Measurements from ENCODE around the gene ANKDD1B. TPM values are rescaled to one million over a fixed set of nuclear protein-coding genes. Genes with fewer than 3 reads are reported as not detected.
A peak's percentile ranks its signal among the peaks of the same experiment; 100 is the strongest.

Gene ANKDD1B
- total and polyA plus RNA-seq, 12 donors: 0.04 to 0.37 (median 0.21) TPM; not detected in 6

DNA sequence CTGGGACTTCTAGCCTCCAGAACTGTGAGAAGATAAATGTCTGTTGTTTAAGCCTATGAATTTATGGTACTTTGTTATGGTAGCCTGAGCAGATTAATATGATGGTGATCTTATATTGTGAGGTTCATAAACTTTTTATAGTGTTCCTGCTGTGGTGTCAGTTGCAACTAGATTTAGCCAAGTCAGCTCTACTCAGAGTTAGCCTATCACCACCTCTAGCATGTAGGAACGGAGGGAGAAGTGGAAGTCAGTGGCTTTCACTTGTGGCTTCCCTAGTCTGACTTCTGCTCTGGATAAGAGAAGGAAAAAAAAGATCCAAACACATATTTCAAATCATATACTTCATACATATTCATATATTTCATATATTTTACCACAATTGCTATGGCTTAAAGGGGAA lies 99.4 kb downstream of the ANKDD1B start:
- no peak for TF ChIP-seq CTCF (IDR thresholded peaks at IDR 0.05)
- Histone ChIP-seq H3K36me3 (peaks cover 0 to 62% (median 3%) of the 10 kb centered on the region in 9 donors), H3K27me3 (no peaks in the 10 kb centered on the region), H3K27ac (no peak overlapping the region), H3K4me3 (no peak overlapping the region), H3K4me1 (peaks cover 0 to 10% (median 0%) of the 10 kb centered on the region in 9 donors), H3K9me3 (no peaks in the 10 kb centered on the region)
- WGBS, 2 donors: 83 to 89% methylated on average over 1 of the region's 1 CpG
- intact Hi-C loops (cut with DNase I): loop anchor here in 1 of 10 donors (10.0 kb wide), 1 partner anchor 1026 kb away; the partner anchor contains the start of gene HEXB
- no peak for ATAC-seq
- DNase-seq: no peak

GRCh38 chr5:75711151-75711550 lies 99.9 kb downstream of the ANKDD1B start:
- H3K4me3 ChIP-seq: no peak overlapping the region
- H3K27me3 ChIP-seq: no peaks in the 10 kb centered on the region
- no peak overlapping the region for H3K27ac ChIP-seq
- TF ChIP-seq CTCF (IDR thresholded peaks at IDR 0.05): no peak
- WGBS, 2 donors: 98 to 99% methylated on average over 1 of the region's 1 CpG
- ATAC-seq: no peak
- no peak for DNase-seq
- H3K4me1 ChIP-seq: peaks cover 0 to 15% (median 4%) of the 10 kb centered on the region in 9 donors
- no peaks in the 10 kb centered on the region for H3K9me3 ChIP-seq
- intact Hi-C loops (cut with DNase I): loop anchor here in 1 of 10 donors (10.0 kb wide), 1 partner anchor 1026 kb away; the partner anchor contains the start of gene HEXB
- H3K36me3 ChIP-seq: peaks cover 0 to 60% (median 3%) of the 10 kb centered on the region in 9 donors

DNA sequence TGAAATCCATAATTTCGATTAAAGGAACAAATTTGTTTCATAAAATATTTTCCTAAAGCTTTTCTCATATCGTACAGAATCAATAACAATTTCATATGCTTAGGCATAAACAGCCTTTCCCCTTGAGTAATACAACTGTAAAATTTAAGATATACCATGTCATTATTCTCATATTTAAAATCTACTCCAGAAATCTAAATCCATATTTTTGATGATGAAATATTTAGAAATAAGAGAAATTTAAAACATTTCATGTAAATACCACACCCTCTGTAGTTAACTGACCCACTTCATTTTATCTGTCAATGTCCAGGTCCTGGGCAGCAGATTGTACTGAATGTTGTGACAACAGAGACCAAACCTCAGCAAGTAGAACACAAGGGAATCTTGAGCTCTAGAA lies 100.8 kb downstream of the ANKDD1B start:
- ATAC-seq (no peak), DNase-seq (no peak)
- H3K27me3 ChIP-seq: no peaks in the 10 kb centered on the region
- H3K36me3 ChIP-seq: peaks cover 0 to 54% (median 3%) of the 10 kb centered on the region in 9 donors
- H3K27ac ChIP-seq: no peak overlapping the region
- H3K9me3 ChIP-seq: no peaks in the 10 kb centered on the region
- TF ChIP-seq CTCF (IDR thresholded peaks at IDR 0.05): no peak
- no peak overlapping the region for H3K4me3 ChIP-seq
- intact Hi-C loops (cut with DNase I): loop anchor here in 1 of 10 donors (10.0 kb wide), 1 partner anchor 1027 kb away; the partner anchor contains the start of gene HEXB
- H3K4me1 ChIP-seq: peaks cover 0 to 21% (median 10%) of the 10 kb centered on the region in 9 donors
- 90 to 96% methylated on average over 2 of the region's 2 CpGs for WGBS, 2 donors

DNA sequence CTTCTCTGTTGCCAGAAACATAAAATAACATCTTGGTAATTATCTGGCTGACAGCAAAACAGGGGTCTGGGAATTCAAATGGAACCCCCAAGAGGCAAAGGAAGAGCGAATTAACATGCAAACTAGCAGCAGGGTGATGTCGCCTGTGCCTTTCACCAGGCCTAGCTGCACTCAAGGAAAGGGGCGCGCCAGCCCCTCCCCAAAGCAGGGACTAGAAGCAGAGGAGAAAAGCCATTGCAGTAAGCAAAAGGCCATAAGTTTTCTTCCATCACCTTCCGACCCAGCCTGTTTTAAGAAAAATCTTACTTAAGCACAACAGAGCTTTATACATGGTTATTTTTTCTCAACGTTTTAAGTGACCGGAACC lies 105.4 kb downstream of the ANKDD1B start:
- Histone ChIP-seq H3K27me3 (no peaks in the 10 kb centered on the region), H3K4me3 (peak overlapping the region; percentile 70 to 95 (median 78)), H3K27ac (peak overlapping the region in 9 of 10 donors; percentile 67 to 95 (median 85)), H3K9me3 (no peaks in the 10 kb centered on the region), H3K4me1 (peaks cover 0 to 16% (median 11%) of the 10 kb centered on the region in 9 donors), H3K36me3 (peaks cover 0 to 18% (median 3%) of the 10 kb centered on the region in 9 donors)
- intact Hi-C loops (cut with DNase I): loop anchor here in 1 of 10 donors (10.0 kb wide), 1 partner anchor 1032 kb away; the partner anchor contains the start of gene HEXB
- WGBS, 2 donors: 0 to 3% methylated on average over 7 of the region's 7 CpGs
- DNase-seq (no peak), ATAC-seq (peak in 1 of 8 donors; percentile 7)
- TF ChIP-seq CTCF (IDR thresholded peaks at IDR 0.05): no peak
